Heart left ventricle (tissue), 16 donors: Measurements from ENCODE around the gene PKN2. TPM values are rescaled to one million over a fixed set of nuclear protein-coding genes. Genes with fewer than 3 reads are reported as not detected.
A peak's percentile ranks its signal among the peaks of the same experiment; 100 is the strongest.

Source experiments
- ATAC-seq, 4 donors: fragments of 200-7000 bp; cut with Tn5 transposase; one replicate each; pipeline ENCODE4 v1.9.1; 2020 to 2022; ENCODE audit warnings: moderate library complexity in 4 of 4, mild to moderate bottlenecking in 3 of 4, moderate number of reproducible peaks in 1 of 4
- DNase-seq, 5 donors: peaks; one replicate each; pipeline ENCODE4 v3.0.0-alpha.2; 2020
- H3K27ac ChIP-seq, 12 donors: fragments of 200-600 bp; sonication (generic) in 4 of 12; one replicate each; pipeline versions ENCODE4 v1.5.0 to v1.8.0; 2016 to 2022; ENCODE audit warnings: mild to moderate bottlenecking in 2 of 12
- H3K27me3 ChIP-seq, 9 donors: fragments of 200-600 bp; sonication (generic) in 2 of 9; one replicate each; pipeline versions ENCODE4 v1.5.1 to v1.8.0; 2016 to 2022; ENCODE audit warnings: mild to moderate bottlenecking in 3 of 9
- H3K36me3 ChIP-seq, 9 donors: fragments of 200-600 bp; sonication (generic) in 2 of 9; one replicate each; pipeline versions ENCODE4 v1.5.0 to v1.8.0; 2018 to 2022; ENCODE audit warnings: mild to moderate bottlenecking in 2 of 9
- H3K4me1 ChIP-seq, 12 donors: fragments of 200-600 bp; sonication (generic) in 4 of 12; one replicate each; pipeline versions ENCODE4 v1.5.0 to v1.8.0; 2016 to 2022; ENCODE audit warnings: mild to moderate bottlenecking in 3 of 12
- H3K4me3 ChIP-seq, 12 donors: fragments of 200-600 bp; sonication (generic) in 4 of 12; one replicate each; pipeline versions ENCODE4 v1.5.0 to v1.8.0; 2017 to 2022; ENCODE audit warnings: mild to moderate bottlenecking in 9 of 12, moderate library complexity in 4 of 12
- H3K9me3 ChIP-seq, 12 donors: fragments of 200-600 bp; sonication (generic) in 4 of 12; one replicate each; pipeline versions ENCODE4 v1.5.0 to v1.8.0; 2016 to 2022; ENCODE audit warnings: mild to moderate bottlenecking in 1 of 12
- CTCF ChIP-seq, 12 donors: fragments of 200-600 bp; sonication (generic) in 4 of 12; IDR thresholded peaks; one replicate each; pipeline versions ENCODE4 v1.5.0 to v1.8.0; 2018 to 2022; ENCODE audit warnings: antibody characterized with exemption in 12 of 12, mild to moderate bottlenecking in 5 of 12
- POLR2A ChIP-seq, 2 donors: fragments of 450-650 bp; IDR thresholded peaks; one replicate each; pipeline ENCODE4 v1.6.1; 2017; ENCODE audit warnings: antibody characterized with exemption in 2 of 2, mild to moderate bottlenecking in 2 of 2, moderate library complexity in 2 of 2
- WGBS, 4 donors: extraction: QIAGEN DNeasy Blood & Tissue Kit in 2 of 4; methylation state at CpG; one replicate each; pipeline versions ENCODE4 v1.1.5 to v1.1.7; 2013 to 2018; 5-methylcytosine and 5-hydroxymethylcytosine counted together
- intact Hi-C, 10 donors: fragments of 100-400 bp; cut with DNase I; formaldehyde crosslinking; loops; one replicate each; pipeline versions ENCODE4 v1.11.1 to v1.14.2; 2022
- polyA plus RNA-seq, 2 donors: library from polyadenylated mRNA; stranded (reverse); fragments of 200-250 nt; gene quantifications; one replicate each; pipeline ENCODE4 v1.2.3, GENCODE V29; 2013
- total RNA-seq, 9 donors: library from RNA; depleted of rRNA in 2 of 9; stranded (reverse); fragments of >200 nt in 2 of 9; fragmentation: NEBNext Ultra II Directional in 3 of 9; extraction: Animal tissue kit (Norgen Biotek cat#: 25700) in 3 of 9; gene quantifications; one replicate each; pipeline versions ENCODE4 v1.1.0 to v1.2.4, GENCODE V29; 2016 to 2023
- donor health status: ischemic (EF 13 %, LVEDD 7.1; RV severe dilation, severe dysfunction).
- donor health status: healthy with polysubstance abuse.
- donor health status: DM: no; HTN: yes; CAD: no.
- donor health status: DM: no; HTN: no; CAD: no.
- donor health status: ischemic (EF 25% LVEDD 6.9; RV normal size, moderate dysfunction).
- donor health status: ischemic (EF 25% LVEDD 5.7; RV mildly dilated, moderate dysfunction).
- donor health status: healthy.
- donor health status: DM: yes; HTN: yes; CAD: no.
- donor health status: ischemic (EF 35%, LVEDD 5.7; RV mildly dilated, moderate dysfunction).
- donor health status: nonischemic (EF 11% LVEDD 7.7; RV severe dilation, severe dysfunction).
- donor health status: DM: yes; HTN: yes; CAD: no.
- donor health status: PGD.
- donor health status: ischemic (EF 29% LVEDD 5.4; RV normal size, mild dysfunction).
- donor health status: nonischemic (EF 23%, LVEDD 6.1; RV moderate dilation, normal function).

PKN2 gene
- total and polyA plus RNA-seq, 11 donors: 7.3 to 43.8 (median 30.9) TPM

DNA sequence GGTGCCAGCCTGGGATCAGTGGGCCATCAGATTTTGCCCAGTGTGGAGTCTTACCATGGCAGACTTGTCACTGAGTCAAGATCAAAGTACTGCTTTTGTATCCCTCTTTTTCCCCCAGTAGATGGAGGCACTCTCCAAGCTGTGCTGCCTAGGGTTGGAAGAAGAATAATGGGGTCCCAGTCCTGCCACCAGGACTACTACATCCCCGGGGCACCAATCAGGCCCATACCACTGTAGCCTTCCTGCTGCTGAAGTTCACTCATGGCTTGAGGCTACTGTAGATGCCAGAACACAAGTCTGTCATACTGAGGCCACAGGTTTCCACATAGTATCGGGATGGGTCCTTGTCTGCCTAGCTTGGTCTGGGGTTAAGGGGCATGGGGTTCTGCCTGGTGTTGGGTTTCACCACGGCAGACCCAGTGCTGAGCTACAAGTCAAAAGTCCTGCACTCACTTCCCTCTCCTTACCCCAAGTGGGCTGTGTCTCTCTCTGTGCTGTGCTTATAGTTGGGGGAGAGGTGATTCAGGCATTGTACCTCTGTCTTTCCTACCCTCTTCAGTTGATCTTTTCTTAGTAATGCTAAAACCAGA, 53.4 kb downstream of the PKN2 start:
- Histone ChIP-seq H3K9me3 (peaks cover 0 to 26% (median 15%) of the 10 kb centered on the region in 12 donors), H3K4me3 (no peak overlapping the region), H3K36me3 (peaks cover 0 to 6% (median 0%) of the 10 kb centered on the region in 9 donors), H3K27ac (no peak overlapping the region), H3K4me1 (peaks cover 0 to 16% (median 0%) of the 10 kb centered on the region in 12 donors), H3K27me3 (no peaks in the 10 kb centered on the region)
- intact Hi-C loops: no loop called here
- WGBS, 4 donors: 91 to 100% (median 98%) methylated on average over 2 to 3 of the region's 3 CpGs
- peak in 1 of 4 donors; percentile 13 for ATAC-seq
- TF ChIP-seq POLR2A (IDR thresholded peaks at IDR 0.05) (no peak), CTCF (IDR thresholded peaks at IDR 0.05) (no peak)
- no peak for DNase-seq

DNA sequence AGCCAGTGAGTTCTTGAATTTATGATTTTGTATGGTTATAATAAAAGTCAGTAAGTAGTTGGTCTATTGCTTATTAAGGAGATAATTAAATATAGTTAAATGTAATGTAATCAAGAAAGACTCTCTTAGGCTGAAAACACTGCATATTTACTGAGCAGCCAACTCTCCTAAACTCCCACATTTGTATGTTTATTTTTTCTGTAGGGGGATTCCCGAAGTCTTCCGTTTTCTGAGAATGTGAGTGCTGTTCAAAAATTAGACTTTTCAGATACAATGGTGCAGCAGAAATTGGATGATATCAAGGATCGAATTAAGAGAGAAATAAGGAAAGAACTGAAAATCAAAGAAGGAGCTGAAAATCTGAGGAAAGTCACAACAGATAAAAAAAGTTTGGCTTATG, 56.7 kb downstream of the PKN2 start:
- no peak for TF ChIP-seq CTCF (IDR thresholded peaks at IDR 0.05)
- no peak for TF ChIP-seq POLR2A (IDR thresholded peaks at IDR 0.05)
- Histone ChIP-seq H3K4me3 (no peak overlapping the region), H3K36me3 (peaks cover 0 to 16% (median 4%) of the 10 kb centered on the region in 9 donors), H3K27ac (no peak overlapping the region), H3K27me3 (no peaks in the 10 kb centered on the region), H3K9me3 (peaks cover 0 to 8% (median 5%) of the 10 kb centered on the region in 12 donors), H3K4me1 (peaks cover 0 to 21% (median 0%) of the 10 kb centered on the region in 12 donors)
- 57 to 69% (median 60%) methylated on average over 3 of the region's 3 CpGs for WGBS, 4 donors
- intact Hi-C loops: no loop called here
- no peak for DNase-seq
- ATAC-seq: no peak

GRCh38 chr1:88741413-88741812, 57.3 kb downstream of the PKN2 start:
- DNase-seq (no peak), ATAC-seq (no peak)
- TF ChIP-seq CTCF (IDR thresholded peaks at IDR 0.05) (no peak), POLR2A (IDR thresholded peaks at IDR 0.05) (no peak)
- WGBS, 4 donors: 32 to 59% (median 40%) methylated on average over 2 of the region's 2 CpGs
- H3K36me3 ChIP-seq: peaks cover 0 to 19% (median 4%) of the 10 kb centered on the region in 9 donors
- intact Hi-C loops: no loop called here
- H3K27me3 ChIP-seq: no peaks in the 10 kb centered on the region
- peaks cover 0 to 21% (median 0%) of the 10 kb centered on the region in 12 donors for H3K4me1 ChIP-seq
- H3K27ac ChIP-seq: no peak overlapping the region
- H3K9me3 ChIP-seq: peaks cover 0 to 2% (median 0%) of the 10 kb centered on the region in 12 donors
- no peak overlapping the region for H3K4me3 ChIP-seq

GRCh38 chr1:88742531-88742930, 58.5 kb downstream of the PKN2 start:
- Histone ChIP-seq H3K4me3 (no peak overlapping the region), H3K27me3 (no peaks in the 10 kb centered on the region), H3K9me3 (no peaks in the 10 kb centered on the region), H3K27ac (no peak overlapping the region), H3K36me3 (peaks cover 0 to 19% (median 4%) of the 10 kb centered on the region in 9 donors), H3K4me1 (peaks cover 0 to 21% (median 0%) of the 10 kb centered on the region in 12 donors)
- intact Hi-C loops: no loop called here
- DNase-seq: no peak
- TF ChIP-seq POLR2A (IDR thresholded peaks at IDR 0.05) (no peak), CTCF (IDR thresholded peaks at IDR 0.05) (no peak)
- no peak for ATAC-seq
- 51 to 62% (median 57%) methylated on average over 6 of the region's 6 CpGs for WGBS, 4 donors
